K562 (cell line): ENCODE results near the gene EPO. TPM values are rescaled to one million over a fixed set of nuclear protein-coding genes. Genes with fewer than 3 reads are reported as not detected.
A peak's percentile ranks its signal among the peaks of the same experiment; 100 is the strongest.

Experiments used
- ARID3B ChIP-seq: fragments of 250-450 bp; sonication (Bioruptor Pico); IDR thresholded peaks from 2 replicates; pipeline ENCODE4 v1.4.0; 2020; ENCODE audit warnings: borderline replicate concordance
- E2F8 ChIP-seq: fragments of 450-650 bp; IDR thresholded peaks from 2 replicates; pipeline ENCODE4 v1.7.1; 2018; ENCODE audit warnings: mild to moderate bottlenecking, low read depth; ENCODE audit not compliant: partially characterized antibody
- ESRRA ChIP-seq: fragments of 450-650 bp; IDR thresholded peaks from 2 replicates; pipeline ENCODE4 v1.6.1; 2014; ENCODE audit warnings: low read depth, mild to moderate bottlenecking, moderate library complexity, borderline replicate concordance
- ETV6 ChIP-seq, 3 experiments: fragments of 150-350 bp in 1 of 3; sonication (generic) in 1 of 3; formaldehyde crosslinking in 1 of 3; IDR thresholded peaks; 2 replicates each; pipeline versions ENCODE4 v1.6.1 to v1.8.0; 2014 to 2022; ENCODE audit warnings: borderline replicate concordance in 2 of 3, low read depth in 2 of 3, antibody characterized with exemption in 1 of 3, low read length in 1 of 3, mild to moderate bottlenecking in 1 of 3, missing genetic modification reagents in 1 of 3
- GTF2F1 ChIP-seq: IDR thresholded peaks from 2 replicates; pipeline ENCODE4 v1.6.1; 2011; ENCODE audit warnings: low read depth, low read length, improper control_type of control experiment
- NFE2L1 ChIP-seq: fragments of 450-650 bp; IDR thresholded peaks from 2 replicates; pipeline ENCODE4 v1.6.1; 2016; ENCODE audit warnings: missing genetic modification characterization, low read depth, mild to moderate bottlenecking, missing compliant biosample characterization, moderate library complexity, borderline replicate concordance
- SRSF1 ChIP-seq: fragments of 200-400 bp; formaldehyde crosslinking; IDR thresholded peaks from 2 replicates; pipeline ENCODE4 v1.6.1; 2017; ENCODE audit warnings: mild to moderate bottlenecking, low read depth, low read length, moderate library complexity
- ZMIZ1 ChIP-seq, 2 experiments: fragments of 150-350 bp in 1 of 2; IDR thresholded peaks; 2 replicates each; pipeline ENCODE4 v1.6.1; 2012 to 2016; ENCODE audit warnings: low read depth in 2 of 2, low read length in 2 of 2, mild to moderate bottlenecking in 1 of 2, moderate library complexity in 1 of 2
- polyA plus RNA-seq, 8 experiments: library from polyadenylated mRNA; depleted of rRNA in 4 of 8; stranded (reverse) in 5 of 8; unstranded in 3 of 8; fragments of >200 nt; fragmentation: Nextera tagmentation in 2 of 8; fragmentation: Illumina TruSeq in 1 of 8; extraction: Ambion mirVana in 2 of 8; extraction: Trizol in 1 of 8; gene quantifications; 2 replicates each; pipeline versions ENCODE4 v1.2.1 to v1.2.3, GENCODE V29; 2011 to 2014; ENCODE audit warnings: inconsistent platforms in 1 of 8, missing spikeins in 1 of 8
- total RNA-seq, 7 experiments: library from RNA; depleted of rRNA in 6 of 7; stranded (reverse); fragments of >200 nt in 6 of 7; fragmentation: Illumina TruSeq in 2 of 7; extraction: Trizol in 2 of 7; gene quantifications; 2 replicates each; pipeline versions ENCODE4 v1.2.1 to v1.2.3, GENCODE V29; 2011 to 2021; ENCODE audit warnings: low replicate concordance in 1 of 7
- TF ChIP-seq, protein P1 (sequence below): fragments of 250-450 bp; sonication (Bioruptor Pico); IDR thresholded peaks from 2 replicates; pipeline ENCODE4 v1.4.0; 2020; ENCODE audit warnings: mild to moderate bottlenecking, moderate library complexity
- TF ChIP-seq, protein P2 (sequence below): fragments of 450-650 bp; IDR thresholded peaks from 2 replicates; pipeline ENCODE4 v1.6.1; 2017; ENCODE audit warnings: antibody characterized with exemption, mild to moderate bottlenecking

The EPO gene
- total and polyA plus RNA-seq, 9 of the 15 experiments (the other 6 are each of a cell fraction or from before 2014, with no cell fraction given) = 0.06 to 0.41 (median 0.07) TPM; not detected in 6

DNA sequence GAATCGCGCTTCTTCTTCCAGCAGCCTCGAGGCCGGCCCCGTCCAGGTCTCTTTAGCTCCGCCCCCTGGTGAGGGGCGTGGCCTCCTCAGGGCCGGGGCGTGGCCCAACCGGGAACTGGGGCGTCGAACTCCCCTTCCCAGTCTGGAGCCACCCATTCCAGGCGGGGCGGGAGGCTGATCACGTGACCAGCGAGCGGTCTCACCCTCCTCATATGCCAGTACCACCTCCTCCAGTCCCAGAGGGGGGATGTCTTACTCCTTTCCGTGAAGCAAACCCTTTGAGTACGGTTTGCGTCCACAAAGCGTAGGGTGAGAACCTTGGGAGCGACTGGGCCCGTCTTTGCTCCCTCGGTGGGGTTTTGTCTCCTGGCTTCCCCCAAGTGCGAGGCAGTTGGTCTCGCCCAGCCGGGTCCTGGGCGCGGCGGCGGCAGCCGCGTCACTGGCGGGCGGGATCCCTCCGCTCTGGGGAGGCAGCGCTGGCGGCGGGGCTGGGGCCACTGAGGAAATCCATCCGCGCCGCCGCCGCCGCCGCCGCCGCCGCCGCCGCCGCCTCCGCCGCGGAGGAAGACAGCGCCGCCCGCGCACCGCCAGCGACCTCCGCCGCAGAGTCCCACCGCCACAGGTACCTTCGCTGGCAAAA is 46.8 kb upstream of the EPO start, which contains the start of gene GNB2 (continued):
- no peak for TF ChIP-seq NFE2L1
- TF ChIP-seq ETV6 (IDR thresholded peaks at IDR 0.05; ENCODE audit: borderline replicate concordance in 1 of 2, low read depth in 2 of 2, low read length in 1 of 2) = peak; percentile 47 to 70; a peak in 2 of 4 replicates
- no peak for TF ChIP-seq ETV6 (CRISPR knock-in tag; IDR thresholded peaks at IDR 0.05; ENCODE audit: borderline replicate concordance)
- peak; percentile 48 for TF ChIP-seq E2F8
- TF ChIP-seq GTF2F1 = 0 out of 2 replicates have a peak, but pooled peaks have one; percentile 55
- 0 out of 4 replicates have a peak, but pooled peaks of 1 of the 2 experiments have one; percentile 64 for TF ChIP-seq ZMIZ1 (IDR thresholded peaks at IDR 0.05; ENCODE audit: low read depth in 2 of 2, low read length in 2 of 2)
- peak; percentile 63; the same call in 1 of the 2 replicates for TF ChIP-seq ESRRA
- no peak for TF ChIP-seq SRSF1
- TF ChIP-seq, protein P1, sequence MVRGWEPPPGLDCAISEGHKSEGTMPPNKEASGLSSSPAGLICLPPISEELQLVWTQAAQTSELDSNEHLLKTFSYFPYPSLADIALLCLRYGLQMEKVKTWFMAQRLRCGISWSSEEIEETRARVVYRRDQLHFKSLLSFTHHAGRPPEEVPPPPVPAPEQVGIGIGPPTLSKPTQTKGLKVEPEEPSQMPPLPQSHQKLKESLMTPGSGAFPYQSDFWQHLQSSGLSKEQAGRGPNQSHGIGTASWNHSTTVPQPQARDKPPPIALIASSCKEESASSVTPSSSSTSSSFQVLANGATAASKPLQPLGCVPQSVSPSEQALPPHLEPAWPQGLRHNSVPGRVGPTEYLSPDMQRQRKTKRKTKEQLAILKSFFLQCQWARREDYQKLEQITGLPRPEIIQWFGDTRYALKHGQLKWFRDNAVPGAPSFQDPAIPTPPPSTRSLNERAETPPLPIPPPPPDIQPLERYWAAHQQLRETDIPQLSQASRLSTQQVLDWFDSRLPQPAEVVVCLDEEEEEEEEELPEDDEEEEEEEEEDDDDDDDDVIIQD (CRISPR knock-in tag) = no peak
- TF ChIP-seq, protein P2, sequence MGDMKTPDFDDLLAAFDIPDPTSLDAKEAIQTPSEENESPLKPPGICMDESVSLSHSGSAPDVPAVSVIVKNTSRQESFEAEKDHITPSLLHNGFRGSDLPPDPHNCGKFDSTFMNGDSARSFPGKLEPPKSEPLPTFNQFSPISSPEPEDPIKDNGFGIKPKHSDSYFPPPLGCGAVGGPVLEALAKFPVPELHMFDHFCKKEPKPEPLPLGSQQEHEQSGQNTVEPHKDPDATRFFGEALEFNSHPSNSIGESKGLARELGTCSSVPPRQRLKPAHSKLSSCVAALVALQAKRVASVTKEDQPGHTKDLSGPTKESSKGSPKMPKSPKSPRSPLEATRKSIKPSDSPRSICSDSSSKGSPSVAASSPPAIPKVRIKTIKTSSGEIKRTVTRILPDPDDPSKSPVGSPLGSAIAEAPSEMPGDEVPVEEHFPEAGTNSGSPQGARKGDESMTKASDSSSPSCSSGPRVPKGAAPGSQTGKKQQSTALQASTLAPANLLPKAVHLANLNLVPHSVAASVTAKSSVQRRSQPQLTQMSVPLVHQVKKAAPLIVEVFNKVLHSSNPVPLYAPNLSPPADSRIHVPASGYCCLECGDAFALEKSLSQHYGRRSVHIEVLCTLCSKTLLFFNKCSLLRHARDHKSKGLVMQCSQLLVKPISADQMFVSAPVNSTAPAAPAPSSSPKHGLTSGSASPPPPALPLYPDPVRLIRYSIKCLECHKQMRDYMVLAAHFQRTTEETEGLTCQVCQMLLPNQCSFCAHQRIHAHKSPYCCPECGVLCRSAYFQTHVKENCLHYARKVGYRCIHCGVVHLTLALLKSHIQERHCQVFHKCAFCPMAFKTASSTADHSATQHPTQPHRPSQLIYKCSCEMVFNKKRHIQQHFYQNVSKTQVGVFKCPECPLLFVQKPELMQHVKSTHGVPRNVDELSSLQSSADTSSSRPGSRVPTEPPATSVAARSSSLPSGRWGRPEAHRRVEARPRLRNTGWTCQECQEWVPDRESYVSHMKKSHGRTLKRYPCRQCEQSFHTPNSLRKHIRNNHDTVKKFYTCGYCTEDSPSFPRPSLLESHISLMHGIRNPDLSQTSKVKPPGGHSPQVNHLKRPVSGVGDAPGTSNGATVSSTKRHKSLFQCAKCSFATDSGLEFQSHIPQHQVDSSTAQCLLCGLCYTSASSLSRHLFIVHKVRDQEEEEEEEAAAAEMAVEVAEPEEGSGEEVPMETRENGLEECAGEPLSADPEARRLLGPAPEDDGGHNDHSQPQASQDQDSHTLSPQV = no peak
- peak; percentile 34; the same call in 1 of the 2 replicates for TF ChIP-seq ARID3B
